CD14-positive monocyte (primary cell): ENCODE data around the gene CPA1. TPM values are rescaled to one million over a fixed set of nuclear protein-coding genes. Genes with fewer than 3 reads are reported as not detected.

ENCODE experiments used
- DNase-seq, 3 donors: peaks; one replicate each; pipeline ENCODE4 v3.0.0-alpha.2; 2011 to 2022
- H2AFZ ChIP-seq: 2 replicates; pipeline ENCODE4 v1.6.0; 2012; ENCODE audit warnings: mild to moderate bottlenecking, low read depth, low read length, inconsistent platforms; ENCODE audit not compliant: insufficient read depth, poor library complexity, severe bottlenecking
- H3K27ac ChIP-seq, 2 donors: 1 replicate in 1 of 2; 2 replicates in 1 of 2; pipeline ENCODE4 v1.5.1; 2012 to 2013; ENCODE audit warnings: low read length in 2 of 2, control low read depth in 1 of 2, inconsistent platforms in 1 of 2, low read depth in 1 of 2, mild to moderate bottlenecking in 1 of 2
- H3K27me3 ChIP-seq, 2 donors: one replicate each; pipeline versions ENCODE4 v1.6.0 to v1.6.1; 2011 to 2013; ENCODE audit warnings: low read length in 2 of 2; ENCODE audit not compliant: control insufficient read depth in 2 of 2, insufficient read depth in 2 of 2
- H3K36me3 ChIP-seq, 2 donors: replicated peaks in 1 of 2; 1 replicate in 1 of 2; 2 replicates in 1 of 2; pipeline versions ENCODE4 v1.5.1 to v1.6.1; 2012 to 2013; ENCODE audit warnings: low read length in 2 of 2, control low read depth in 1 of 2, inconsistent platforms in 1 of 2, mild to moderate bottlenecking in 1 of 2; ENCODE audit not compliant: insufficient read depth in 2 of 2, control insufficient read depth in 1 of 2
- H3K4me1 ChIP-seq, 2 donors: 1 replicate in 1 of 2; 2 replicates in 1 of 2; pipeline versions ENCODE4 v1.5.1 to v1.6.1; 2012 to 2013; ENCODE audit warnings: low read length in 2 of 2, control low read depth in 1 of 2, inconsistent platforms in 1 of 2, mild to moderate bottlenecking in 1 of 2, moderate library complexity in 1 of 2; ENCODE audit not compliant: insufficient read depth in 2 of 2, control insufficient read depth in 1 of 2
- H3K4me2 ChIP-seq: replicated peaks from 2 replicates; pipeline ENCODE3; 2012; ENCODE audit warnings: low read length, moderate library complexity, mild to moderate bottlenecking; ENCODE audit not compliant: poor library complexity, severe bottlenecking; ENCODE audit errors: extremely low read depth
- H3K4me3 ChIP-seq, 3 experiments: fragments of 200-600 bp in 1 of 3; sonication (generic) in 1 of 3; replicated peaks in 1 of 3; 1 replicate in 2 of 3; 2 replicates in 1 of 3; pipeline ENCODE4 v1.5.1; 2011 to 2013; ENCODE audit warnings: low read length in 3 of 3, mild to moderate bottlenecking in 3 of 3, control low read depth in 2 of 3, low read depth in 2 of 3, inconsistent platforms in 1 of 3, moderate library complexity in 1 of 3
- H3K79me2 ChIP-seq: 2 replicates; pipeline ENCODE4 v1.6.0; 2012; ENCODE audit warnings: mild to moderate bottlenecking, control low read depth, inconsistent platforms, low read length, moderate library complexity; ENCODE audit not compliant: insufficient read depth
- H3K9ac ChIP-seq: 2 replicates; pipeline ENCODE4 v1.6.0; 2017; ENCODE audit warnings: low read length, mild to moderate bottlenecking; ENCODE audit not compliant: insufficient read depth, poor library complexity, severe bottlenecking
- H3K9me3 ChIP-seq, 2 donors: replicated peaks in 1 of 2; 1 replicate in 1 of 2; 2 replicates in 1 of 2; pipeline versions ENCODE4 v1.5.1 to v1.6.1; 2012 to 2013; ENCODE audit warnings: low read length in 2 of 2, control low read depth in 1 of 2; ENCODE audit not compliant: control insufficient read depth in 1 of 2, insufficient read depth in 1 of 2
- H4K20me1 ChIP-seq: 2 replicates; pipeline ENCODE4 v1.6.0; 2012; ENCODE audit warnings: mild to moderate bottlenecking, low read length, control low read depth, moderate library complexity; ENCODE audit not compliant: insufficient read depth
- H3K27ac Mint-ChIP-seq, 7 donors: one replicate each; pipeline ENCODE4 v1.8.0; 2020; ENCODE audit warnings: mild to moderate bottlenecking in 7 of 7, mixed read lengths in 7 of 7, moderate library complexity in 6 of 7, inconsistent platforms in 2 of 7
- H3K27me3 Mint-ChIP-seq, 3 donors: one replicate each; pipeline ENCODE4 v1.8.0; 2021 to 2022; ENCODE audit warnings: low read depth in 3 of 3, mild to moderate bottlenecking in 3 of 3, mixed read lengths in 3 of 3, moderate library complexity in 3 of 3, inconsistent platforms in 1 of 3
- H3K36me3 Mint-ChIP-seq, 2 donors: one replicate each; pipeline ENCODE4 v1.8.0; 2020; ENCODE audit warnings: mixed read lengths in 2 of 2, inconsistent platforms in 1 of 2, mild to moderate bottlenecking in 1 of 2
- H3K4me1 Mint-ChIP-seq: one replicate; pipeline ENCODE4 v1.8.0; 2020; ENCODE audit warnings: mild to moderate bottlenecking, mixed read lengths
- H3K4me3 Mint-ChIP-seq, 2 donors: one replicate each; pipeline ENCODE4 v1.8.0; 2020; ENCODE audit warnings: mild to moderate bottlenecking in 2 of 2, mixed read lengths in 2 of 2, moderate library complexity in 1 of 2
- H3K9me3 Mint-ChIP-seq, 7 donors: one replicate each; pipeline ENCODE4 v1.8.0; 2020 to 2022; ENCODE audit warnings: mixed read lengths in 7 of 7, mild to moderate bottlenecking in 6 of 7, moderate library complexity in 6 of 7, inconsistent platforms in 2 of 7
- CTCF ChIP-seq: fragments of 200-600 bp; IDR thresholded peaks from one replicate; pipeline ENCODE4 v1.8.0; 2022; ENCODE audit warnings: antibody characterized with exemption, mild to moderate bottlenecking
- whole genome bisulfite sequencing: methylation state at CpG from one replicate; pipeline ENCODE4 v1.1.5; 2013; ENCODE audit warnings: missing lambda C conversion rate; ENCODE audit not compliant: insufficient coverage; 5-methylcytosine and 5-hydroxymethylcytosine counted together
- intact Hi-C, 2 donors: fragments of 100-400 bp; cut with micrococcal nuclease; formaldehyde crosslinking; loops; one replicate each; pipeline versions ENCODE4 v1.15.0 to v1.15.1; 2023
- polyA plus RNA-seq, 3 donors: library from polyadenylated mRNA; depleted of rRNA in 1 of 3; unstranded in 2 of 3; stranded (reverse) in 1 of 3; fragments of 300-500 nt in 2 of 3; fragments of >200 nt in 1 of 3; fragmentation: Illumina TruSeq in 2 of 3; gene quantifications; 1 replicate in 2 of 3; 2 replicates in 1 of 3; pipeline ENCODE4 v1.2.3, GENCODE V29; 2012 to 2021

Gene CPA1
- polyA plus RNA-seq, 3 donors = not detected

GRCh38 chr7:130396109-130396508, 15.8 kb downstream of the CPA1 start:
- peaks cover 33% of the 10 kb centered on the region for H3K4me1 Mint-ChIP-seq

GRCh38 chr7:130397051-130397757, 16.9 kb downstream of the CPA1 start:
- WGBS = 98% methylated on average over 4 of the region's 7 CpGs
- peaks cover 33% of the 10 kb centered on the region for H3K4me1 Mint-ChIP-seq

More at GRCh38 chr7:130396109-130396508, 15.8 kb downstream of the CPA1 start:
- Mint-ChIP-seq H3K36me3 (peaks cover 11 to 14% of the 10 kb centered on the region in 2 donors), H3K27ac (no peak overlapping the region), H3K9me3 (no peaks in the 10 kb centered on the region), H3K27me3 (peaks cover 0 to 2% (median 0%) of the 10 kb centered on the region in 3 donors), H3K4me3 (no peak overlapping the region)
- Histone ChIP-seq H3K9ac (no peak overlapping the region), H3K9me3 (no peaks in the 10 kb centered on the region), H4K20me1 (no peaks in the 10 kb centered on the region), H3K36me3 (peaks cover 0 to 3% of the 10 kb centered on the region in 2 donors), H3K79me2 (no peaks in the 10 kb centered on the region), H3K4me3 (no peak overlapping the region), H3K27me3 (no peaks in the 10 kb centered on the region), H3K4me2 (no peak overlapping the region), H2AFZ (no peak overlapping the region), H3K4me1 (peaks cover 22 to 24% of the 10 kb centered on the region in 2 donors), H3K27ac (no peak overlapping the region)
- WGBS = 100% methylated on average over 2 of the region's 3 CpGs
- no peak for DNase-seq
- intact Hi-C loops = no loop called here
- TF ChIP-seq CTCF = no peak

More at GRCh38 chr7:130397051-130397757, 16.9 kb downstream of the CPA1 start:
- no peak for TF ChIP-seq CTCF
- Histone ChIP-seq H3K4me1 (peaks cover 22 to 24% of the 10 kb centered on the region in 2 donors), H3K4me3 (no peak overlapping the region), H3K36me3 (peaks cover 3 to 6% of the 10 kb centered on the region in 2 donors), H3K9me3 (no peaks in the 10 kb centered on the region), H4K20me1 (no peaks in the 10 kb centered on the region), H3K27ac (no peak overlapping the region), H3K27me3 (no peaks in the 10 kb centered on the region), H3K79me2 (no peaks in the 10 kb centered on the region), H2AFZ (no peak overlapping the region), H3K9ac (no peak overlapping the region), H3K4me2 (no peak overlapping the region)
- H3K9me3 Mint-ChIP-seq = no peaks in the 10 kb centered on the region
- H3K36me3 Mint-ChIP-seq = peaks cover 14 to 15% of the 10 kb centered on the region in 2 donors
- no peak overlapping the region for H3K27ac Mint-ChIP-seq
- DNase-seq = no peak
- H3K27me3 Mint-ChIP-seq = peaks cover 0 to 2% (median 0%) of the 10 kb centered on the region in 3 donors
- intact Hi-C loops = no loop called here
- H3K4me3 Mint-ChIP-seq = no peak overlapping the region
